Esophagus muscularis mucosa (tissue), 3 donors: ENCODE data around the gene ADAMTS13.

Experiments used
- POLR2A ChIP-seq: fragments of 450-650 bp; IDR thresholded peaks from one replicate; pipeline ENCODE4 v1.6.1; 2017; ENCODE audit warnings: antibody characterized with exemption, moderate library complexity, mild to moderate bottlenecking, low read depth
- TF ChIP-seq, protein P1 (sequence below), 3 experiments: fragments of 200-600 bp in 2 of 3; fragments of 450-650 bp in 1 of 3; sonication (generic) in 2 of 3; IDR thresholded peaks; one replicate each; pipeline ENCODE4 v1.5.1; 2017 to 2019; ENCODE audit warnings: antibody characterized with exemption in 3 of 3, mild to moderate bottlenecking in 2 of 3, moderate library complexity in 1 of 3

GRCh38 chr9:133402689-133403088 lies 19.5 kb upstream of the ADAMTS13 start:
- TF ChIP-seq, protein P1, sequence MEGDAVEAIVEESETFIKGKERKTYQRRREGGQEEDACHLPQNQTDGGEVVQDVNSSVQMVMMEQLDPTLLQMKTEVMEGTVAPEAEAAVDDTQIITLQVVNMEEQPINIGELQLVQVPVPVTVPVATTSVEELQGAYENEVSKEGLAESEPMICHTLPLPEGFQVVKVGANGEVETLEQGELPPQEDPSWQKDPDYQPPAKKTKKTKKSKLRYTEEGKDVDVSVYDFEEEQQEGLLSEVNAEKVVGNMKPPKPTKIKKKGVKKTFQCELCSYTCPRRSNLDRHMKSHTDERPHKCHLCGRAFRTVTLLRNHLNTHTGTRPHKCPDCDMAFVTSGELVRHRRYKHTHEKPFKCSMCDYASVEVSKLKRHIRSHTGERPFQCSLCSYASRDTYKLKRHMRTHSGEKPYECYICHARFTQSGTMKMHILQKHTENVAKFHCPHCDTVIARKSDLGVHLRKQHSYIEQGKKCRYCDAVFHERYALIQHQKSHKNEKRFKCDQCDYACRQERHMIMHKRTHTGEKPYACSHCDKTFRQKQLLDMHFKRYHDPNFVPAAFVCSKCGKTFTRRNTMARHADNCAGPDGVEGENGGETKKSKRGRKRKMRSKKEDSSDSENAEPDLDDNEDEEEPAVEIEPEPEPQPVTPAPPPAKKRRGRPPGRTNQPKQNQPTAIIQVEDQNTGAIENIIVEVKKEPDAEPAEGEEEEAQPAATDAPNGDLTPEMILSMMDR (IDR thresholded peaks at IDR 0.05): no peak
- TF ChIP-seq POLR2A: no peak
